DMS114 treated with DMSO at 0.1 percent for 48 hours (cell line): ENCODE measurements around the gene CROCC.

Experiments used
- DNase-seq: peaks from one replicate; lab custom pipeline; 2025; ENCODE audit not compliant: unreplicated experiment; lab: John Stamatoyannopoulos, UW

The CROCC gene

DNA sequence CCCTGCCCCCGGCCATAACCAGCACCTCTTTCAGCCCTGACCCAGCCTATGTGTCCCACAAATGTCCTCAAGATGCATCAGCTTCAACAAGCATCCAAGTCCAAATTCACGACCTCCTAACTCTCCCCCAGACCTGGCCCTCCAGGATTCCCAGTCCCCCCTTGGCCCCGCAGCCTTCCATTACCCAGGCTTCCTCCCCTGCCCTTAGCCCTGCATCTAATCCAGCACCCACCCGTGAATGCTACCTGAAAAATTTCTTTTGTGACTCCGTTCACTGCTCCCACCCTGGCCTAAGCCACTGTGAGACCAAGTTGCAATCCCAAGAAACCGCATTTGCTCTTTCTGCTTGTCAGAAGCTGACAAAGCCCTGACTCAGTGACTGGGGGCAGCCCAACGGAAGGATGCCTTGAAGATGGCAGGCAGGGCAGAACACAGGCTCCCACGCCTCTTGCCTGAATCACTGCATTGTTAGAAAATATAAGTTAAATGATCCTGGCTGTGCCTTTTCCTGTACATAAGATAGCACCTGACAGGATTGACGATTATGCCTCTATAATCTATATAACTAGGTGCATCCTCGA lies 59.6 kb downstream of the CROCC start:
- DNase-seq, result no peak

DNA sequence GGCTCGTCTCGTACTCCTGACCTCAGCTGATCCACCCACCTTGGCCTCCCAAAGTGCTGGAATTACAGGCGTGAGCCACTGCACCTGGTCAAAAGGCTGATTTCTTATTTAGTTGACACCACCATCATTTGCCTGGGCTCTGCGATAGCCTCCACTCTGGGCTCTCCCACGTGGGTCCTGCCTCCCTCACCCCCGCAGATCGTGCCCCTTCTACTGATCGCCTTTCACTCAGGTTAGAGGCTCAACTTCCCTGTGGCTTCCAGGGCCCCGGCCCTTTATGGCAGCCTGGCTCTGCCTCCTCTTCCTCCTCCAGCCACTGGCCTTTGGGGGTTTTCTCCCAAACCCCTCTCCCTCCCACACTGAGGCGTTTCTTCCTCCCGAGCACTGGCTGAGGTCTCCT lies 61.2 kb downstream of the CROCC start:
- no peak for DNase-seq

- DNase-seq, result no peak
Observed at GRCh38 chr1:16983649-16984048, 61.9 kb downstream of the CROCC start.

DNA sequence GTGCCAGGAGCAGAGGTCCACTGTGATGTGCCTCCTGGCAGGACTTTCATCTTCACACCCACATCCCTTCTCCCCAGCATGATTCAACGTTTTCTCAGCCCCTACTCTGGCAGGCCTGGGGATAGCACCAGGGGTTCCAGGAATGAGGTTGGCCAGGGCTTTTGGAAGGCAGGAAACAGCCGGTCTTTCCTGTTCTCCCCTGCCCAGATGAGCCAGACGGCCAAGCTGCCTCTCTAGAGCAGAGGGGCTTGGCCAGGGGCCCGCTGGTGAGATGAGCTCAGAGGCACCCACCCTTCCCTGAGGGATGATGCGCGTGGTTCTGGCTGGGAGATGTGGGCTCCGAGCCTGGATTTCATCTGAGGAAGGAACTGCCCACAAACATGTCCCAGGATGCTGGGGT lies 63.0 kb downstream of the CROCC start:
- DNase-seq, result no peak

DNA sequence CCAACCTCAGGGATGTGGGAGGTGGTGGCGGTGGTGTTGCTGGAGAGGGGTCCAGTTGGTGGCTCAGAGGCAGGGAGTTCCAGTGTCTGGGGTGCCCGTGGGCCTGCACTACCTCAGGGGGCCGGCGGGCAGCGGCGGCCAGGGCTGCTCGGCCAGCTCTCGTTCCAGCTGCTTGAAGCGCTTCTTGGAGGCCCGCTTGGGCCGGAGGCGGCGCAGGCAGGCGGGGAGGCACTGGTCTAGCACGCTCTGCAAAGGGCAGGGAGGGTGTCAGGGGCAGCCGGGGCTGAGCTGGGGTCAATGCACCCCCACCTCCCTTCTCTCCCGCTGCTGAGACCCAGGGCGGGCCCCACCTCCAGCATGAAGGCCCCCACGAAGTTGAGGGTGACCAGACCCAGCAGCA lies 64.4 kb downstream of the CROCC start:
- no peak for DNase-seq

DNA sequence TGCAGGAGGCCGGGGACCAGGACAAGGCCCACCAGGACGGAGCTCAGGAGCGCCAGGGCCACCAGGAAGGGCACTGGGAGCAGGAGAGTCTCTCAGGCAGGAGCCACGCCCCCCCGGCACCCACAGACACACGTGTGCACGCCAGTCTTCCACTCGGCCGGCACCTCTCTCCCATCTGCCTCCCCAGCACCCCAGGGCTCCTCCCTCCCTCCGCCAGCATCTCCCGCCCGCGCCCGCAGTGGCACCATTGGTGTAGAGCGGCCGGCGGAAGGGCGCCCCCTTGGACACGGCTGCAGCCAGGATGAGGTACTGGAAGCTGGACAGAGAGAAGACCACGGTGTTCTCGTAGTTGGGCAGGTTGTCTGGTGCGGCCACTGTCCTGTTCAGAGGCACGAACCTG lies 64.8 kb downstream of the CROCC start:
- DNase-seq, result no peak

DNA sequence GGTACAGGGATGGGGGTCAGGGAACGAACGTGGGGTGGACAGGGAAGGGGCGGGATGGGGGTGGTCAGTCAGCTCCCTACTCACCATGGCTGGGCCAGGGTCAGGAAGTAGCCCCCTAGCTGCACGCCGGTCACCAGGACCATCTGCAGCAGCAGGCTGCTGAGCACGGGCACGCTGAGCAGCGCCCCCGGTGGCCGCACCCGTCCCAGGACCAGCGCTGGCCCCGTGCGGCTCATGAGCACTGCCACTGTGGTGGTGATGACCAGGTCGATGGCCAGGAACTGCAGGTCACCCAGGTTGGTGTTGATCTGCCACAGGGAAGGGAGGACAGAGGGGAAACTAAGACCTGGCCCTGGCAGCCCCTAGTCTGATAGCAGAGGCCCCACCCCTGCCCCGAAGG lies 65.2 kb downstream of the CROCC start:
- no peak for DNase-seq

- DNase-seq, result no peak
Observed at GRCh38 chr1:16988210-16988609, 66.5 kb downstream of the CROCC start.

DNA sequence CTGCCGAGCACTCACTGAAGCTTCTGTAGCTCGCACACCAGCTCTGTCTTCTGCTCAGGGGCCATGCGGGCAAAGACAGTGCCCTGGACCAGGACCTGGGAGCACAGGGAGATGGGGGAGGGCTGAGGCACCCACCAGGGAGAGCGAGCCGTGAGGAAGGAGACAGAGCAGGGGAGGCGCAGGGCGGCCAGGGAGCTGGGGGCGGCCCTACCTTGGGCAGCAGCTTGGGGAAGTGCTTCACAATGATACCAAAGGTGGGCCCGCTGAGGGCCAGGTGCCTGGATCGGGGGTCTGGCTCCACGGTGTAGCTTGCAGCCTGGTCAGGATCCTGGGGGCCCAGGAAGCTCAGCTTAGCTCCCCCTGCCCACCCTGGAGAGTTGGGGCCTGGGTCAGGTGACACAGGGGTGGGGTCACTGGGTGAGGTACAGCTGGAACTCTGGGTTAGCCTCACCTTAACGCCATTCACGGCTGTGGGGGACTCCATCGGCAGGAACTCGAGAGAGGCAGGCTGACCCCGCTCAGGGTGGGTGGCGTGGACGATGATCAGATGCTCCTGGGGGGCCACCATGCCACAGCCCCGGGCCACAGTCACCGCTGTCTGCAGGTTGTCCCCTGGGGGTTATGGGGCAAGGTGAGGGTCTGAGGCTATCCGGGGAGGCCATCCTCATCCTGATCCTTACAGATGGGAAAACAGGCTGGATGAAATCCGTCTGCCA lies 68.1 kb downstream of the CROCC start:
- DNase-seq, result no peak

DNA sequence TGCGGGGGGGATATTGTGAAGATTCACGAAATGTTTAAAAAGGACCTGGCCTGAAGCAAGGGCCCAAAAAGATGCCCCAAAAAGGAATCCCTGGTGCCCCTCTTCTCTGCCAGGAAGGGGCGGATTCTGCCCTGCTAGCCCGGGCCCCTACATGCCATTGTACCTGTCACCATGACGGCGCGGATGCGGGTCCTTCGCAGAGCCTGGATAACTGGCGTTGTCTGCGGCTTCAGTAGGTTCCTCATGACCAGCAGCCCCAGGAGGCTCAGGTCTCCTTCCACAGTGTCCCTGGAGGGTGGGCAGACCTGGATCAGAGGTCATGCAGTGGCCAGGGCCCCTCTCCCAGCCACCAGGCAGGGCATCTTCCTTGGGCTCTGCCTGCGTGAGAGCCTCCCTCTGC lies 69.8 kb downstream of the CROCC start:
- no peak for DNase-seq

GRCh38 chr1:16992102-16992501 lies 70.4 kb downstream of the CROCC start:
- DNase-seq, result no peak

DNA sequence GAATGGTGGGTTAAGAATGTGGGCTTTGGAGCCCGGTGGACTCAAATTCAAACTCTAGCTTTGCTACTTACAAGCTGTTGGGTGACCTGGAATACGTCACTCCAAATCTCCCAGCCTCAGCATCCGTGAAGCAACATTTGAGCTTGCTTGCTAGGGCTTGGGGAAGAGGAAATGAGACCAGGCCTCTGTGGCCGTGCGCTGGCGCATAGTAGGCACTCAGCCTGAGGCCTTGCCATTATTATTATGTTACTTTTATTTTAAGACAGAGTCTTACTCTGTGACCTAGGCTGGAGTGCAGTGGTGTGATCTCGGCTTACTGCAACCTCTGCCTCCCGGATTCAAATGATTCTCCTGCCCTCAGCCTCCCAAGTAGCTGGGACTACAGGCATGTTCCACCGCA lies 70.9 kb downstream of the CROCC start:
- no peak for DNase-seq

DNA sequence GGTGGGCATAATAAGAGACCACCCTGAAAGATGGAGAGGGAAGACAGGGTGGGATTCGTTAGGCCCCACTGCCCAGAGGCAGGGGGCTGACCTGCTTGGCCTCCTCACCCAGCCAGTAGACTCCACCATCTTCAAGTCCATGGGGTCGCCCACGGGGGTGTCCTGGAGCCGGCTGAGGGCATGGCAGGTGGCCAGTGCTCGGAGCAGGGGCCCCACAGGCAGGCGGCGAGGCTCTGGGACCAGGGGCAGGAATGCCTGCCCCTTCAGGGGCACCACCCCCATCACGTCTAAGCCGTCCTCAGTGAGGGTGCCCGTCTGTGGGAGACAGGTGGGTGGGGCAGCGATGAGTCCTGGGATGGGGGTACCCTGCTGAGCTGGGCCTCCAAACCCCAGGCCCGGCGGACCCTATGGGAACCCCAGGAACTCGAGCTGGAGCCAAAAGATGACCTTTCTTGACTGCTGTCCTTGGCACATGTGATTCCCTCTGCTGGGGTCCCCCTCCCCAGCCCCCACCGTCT lies 71.8 kb downstream of the CROCC start:
- DNase-seq, result no peak

DNA sequence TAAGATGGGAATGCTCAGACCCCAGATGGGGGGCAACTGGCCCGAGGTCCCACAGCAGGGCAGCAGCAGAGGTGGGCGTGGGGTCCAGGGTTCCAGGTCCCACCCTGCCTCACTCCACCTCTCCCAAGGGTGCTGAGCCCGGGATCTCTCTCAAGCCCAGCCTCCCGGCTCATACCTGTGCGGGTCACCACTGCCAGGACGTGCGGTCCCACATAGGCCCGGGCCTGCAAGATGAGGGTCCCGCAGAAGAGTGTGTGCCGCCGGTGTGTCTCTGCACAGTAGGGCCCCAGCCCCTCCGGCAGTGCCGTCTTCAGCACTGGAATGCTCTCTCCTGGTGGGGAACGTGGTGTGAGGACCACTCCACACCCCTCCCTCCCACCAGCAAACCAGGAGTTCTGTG lies 75.1 kb downstream of the CROCC start:
- DNase-seq, result no peak

DNA sequence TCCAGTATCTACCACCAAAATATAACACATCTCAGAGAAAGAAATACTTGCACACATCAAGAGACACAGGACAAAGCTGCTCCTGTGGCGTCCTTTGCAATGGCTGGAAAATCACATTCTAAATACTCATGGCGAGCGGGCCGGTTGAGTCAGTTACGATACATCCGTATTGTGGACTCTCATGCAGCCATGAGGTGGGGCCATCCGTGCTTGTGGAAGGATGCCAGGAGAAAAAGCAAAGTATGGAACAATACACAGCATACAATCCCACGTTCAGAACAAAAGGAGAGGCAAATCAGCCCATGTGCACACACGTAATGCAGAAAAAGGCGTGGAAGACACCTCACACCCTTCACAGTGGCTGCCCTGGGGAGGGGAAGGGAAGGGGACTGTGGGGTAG lies 76.9 kb downstream of the CROCC start:
- no peak for DNase-seq

DNA sequence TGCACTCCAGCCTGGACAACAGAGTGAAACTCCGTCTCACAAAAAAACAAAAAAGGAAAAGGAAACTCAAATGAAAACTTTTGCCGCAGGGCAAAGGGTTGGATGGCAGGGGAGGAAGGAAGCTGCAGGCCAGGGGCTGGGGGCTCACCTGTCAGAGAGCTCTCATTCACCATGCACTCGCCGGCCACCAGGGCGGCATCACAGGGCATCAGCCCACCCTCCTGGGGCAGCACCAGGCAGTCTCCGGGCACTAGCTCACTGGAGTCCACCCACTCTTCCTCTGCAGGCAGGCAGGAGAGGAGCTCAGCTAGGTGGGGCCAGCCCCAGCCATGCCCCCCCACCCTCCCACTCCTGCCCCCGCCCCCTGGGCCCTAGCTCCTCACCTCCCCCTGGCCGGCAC lies 78.1 kb downstream of the CROCC start:
- no peak for DNase-seq

GRCh38 chr1:17001760-17002523 lies 80.2 kb downstream of the CROCC start:
- no peak for DNase-seq

- DNase-seq, result no peak
Observed at GRCh38 chr1:17002524-17002902, 80.8 kb downstream of the CROCC start.

- DNase-seq, result no peak
Observed at GRCh38 chr1:17004466-17005364, 83.0 kb downstream of the CROCC start.

- DNase-seq, result no peak
Observed at GRCh38 chr1:17005365-17005740, 83.6 kb downstream of the CROCC start.

GRCh38 chr1:17007121-17007520 lies 85.4 kb downstream of the CROCC start:
- DNase-seq, result no peak
